HG02943 (cell line): Measurements from ENCODE around the gene PRAMEF5.
"Not testable (repeated sequence)": the region's sequence is repeated elsewhere in the genome, so short reads cannot be mapped to it uniquely, and the experiment has no call there.

Experiments used
- ATAC-seq: cut with Tn5 transposase; IDR thresholded peaks from one replicate; pipeline ENCODE4 v1.9.1; 2021; ENCODE audit warnings: mild to moderate bottlenecking, low read depth, moderate library complexity; ENCODE audit not compliant: unreplicated experiment

The PRAMEF5 gene

GRCh38 chr1:13253898-13254297, at the start of gene PRAMEF5:
PRAMEF5 (plus strand) TSS chr1:13254198; CDS start chr1:13259269, 5,071 bp downstream.
- not testable (repeated sequence) for ATAC-seq

DNA sequence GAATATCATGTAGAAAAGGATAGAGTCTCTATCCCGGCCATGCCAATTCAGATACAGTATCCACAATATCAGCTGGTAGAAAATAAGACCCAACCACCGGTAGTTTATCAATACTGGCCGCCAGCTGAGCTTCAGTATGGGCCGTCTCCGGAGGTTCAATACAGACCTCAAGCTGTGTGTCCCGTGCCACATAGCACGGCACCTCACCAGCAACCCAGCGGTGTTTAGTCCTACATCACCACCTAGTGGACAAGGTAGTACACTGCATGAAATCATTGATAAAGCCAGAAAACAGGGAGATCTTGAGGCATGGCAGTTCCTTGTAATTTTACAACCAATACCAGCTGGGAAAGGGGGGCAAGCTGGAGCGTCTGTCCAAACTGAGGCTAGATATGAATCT, 45.3 kb upstream of the PRAMEF5 start:
- not testable (repeated sequence) for ATAC-seq

GRCh38 chr1:13216619-13217018, 37.4 kb upstream of the PRAMEF5 start:
- not testable (repeated sequence) for ATAC-seq

GRCh38 chr1:13219203-13219602, 34.8 kb upstream of the PRAMEF5 start:
- not testable (repeated sequence) for ATAC-seq

- ATAC-seq: not testable (repeated sequence)
These were observed 31.2 kb upstream of the PRAMEF5 start for GRCh38 chr1:13222788-13223187.

DNA sequence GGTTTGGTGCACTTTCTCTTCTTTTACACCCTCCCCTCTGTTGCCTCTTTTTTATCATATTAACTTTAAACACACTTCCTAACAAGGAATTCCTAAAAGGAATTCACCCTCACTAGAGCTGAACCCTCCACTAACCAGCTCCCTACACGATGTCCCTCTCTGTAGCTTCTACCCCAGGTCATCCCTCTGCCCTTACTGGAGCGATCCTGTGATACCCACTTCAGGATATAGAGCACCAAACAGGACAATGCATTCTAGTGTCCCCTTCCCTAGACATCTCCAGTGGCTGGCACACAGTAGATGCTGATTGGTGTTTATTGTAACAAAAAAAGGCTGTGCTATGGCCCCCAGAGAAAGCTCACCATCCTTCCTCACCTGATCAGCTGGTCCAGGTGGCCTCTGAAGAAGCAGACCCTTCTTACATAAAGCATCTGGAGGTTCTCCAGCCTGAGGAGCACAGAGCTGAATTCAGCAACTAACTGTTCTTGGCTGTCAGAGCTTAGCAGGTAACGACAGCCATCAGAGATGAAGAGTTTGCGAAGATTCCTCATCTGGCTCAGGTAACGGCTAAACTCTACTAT, 29.4 kb upstream of the PRAMEF5 start:
- ATAC-seq: no peak

- not testable (repeated sequence) for ATAC-seq
These were observed 28.3 kb upstream of the PRAMEF5 start, which contains the start of gene PRAMEF18 for GRCh38 chr1:13225675-13226204. PRAMEF18 (minus strand) TSS chr1:13226154; CDS start chr1:13226106, 48 bp downstream.

GRCh38 chr1:13227271-13228055, 26.5 kb upstream of the PRAMEF5 start:
- not testable (repeated sequence) for ATAC-seq

DNA sequence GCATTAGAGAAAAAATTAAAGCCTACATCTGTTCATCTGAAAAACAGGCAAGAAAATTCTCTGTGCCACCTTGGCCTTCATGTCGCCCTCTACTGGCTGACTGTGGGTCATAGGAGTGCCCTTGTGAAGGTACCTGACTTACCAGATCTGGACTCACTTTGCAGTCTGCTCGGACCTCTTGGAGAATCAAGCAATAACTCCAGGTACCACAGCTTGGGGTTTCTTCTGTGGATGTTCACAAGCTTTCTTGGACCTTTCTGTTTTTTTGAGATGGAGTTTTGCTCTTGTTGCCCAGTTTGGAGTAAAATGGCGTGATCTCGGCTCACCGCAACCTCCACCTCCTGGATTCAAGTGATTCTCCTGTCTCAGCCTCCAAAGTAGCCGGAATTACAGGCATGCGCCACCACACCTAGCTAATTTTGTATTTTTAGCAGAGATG, 25.6 kb upstream of the PRAMEF5 start:
- ATAC-seq: no peak

GRCh38 chr1:13230096-13230495, 23.9 kb upstream of the PRAMEF5 start:
- not testable (repeated sequence) for ATAC-seq

- not testable (repeated sequence) for ATAC-seq
These were observed 23.4 kb upstream of the PRAMEF5 start for GRCh38 chr1:13230601-13231000.

DNA sequence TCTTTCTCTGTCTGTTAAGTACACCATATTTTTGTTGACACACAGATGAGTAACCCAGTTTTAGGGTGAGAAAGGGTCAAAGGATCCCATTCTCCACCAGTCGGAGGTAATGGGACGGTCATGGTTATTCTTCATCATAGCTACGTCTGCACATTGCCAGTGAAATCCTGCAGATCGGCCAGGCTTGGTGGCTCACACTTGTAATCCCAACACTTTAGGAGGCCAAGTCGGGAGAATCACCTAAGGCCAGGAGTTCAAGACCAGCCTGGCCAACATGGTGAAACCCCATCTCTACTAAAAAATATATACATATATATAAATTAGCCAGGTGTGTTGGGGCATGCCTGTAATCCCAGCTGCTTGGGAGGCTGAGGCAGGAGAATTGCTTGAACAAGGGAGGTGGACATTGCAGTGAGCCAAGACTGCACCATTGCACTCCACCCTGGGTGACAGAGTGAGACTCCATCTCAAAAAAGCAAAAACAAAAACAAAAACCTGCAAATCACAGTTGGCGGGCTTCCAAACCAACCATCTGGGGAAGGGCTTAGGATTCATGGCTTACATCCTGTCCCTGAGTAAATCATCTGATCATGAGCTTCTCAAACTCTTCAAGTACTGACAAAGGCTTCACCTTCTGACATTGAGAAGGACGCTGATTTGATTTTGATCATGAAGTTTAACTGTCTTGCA, 22.8 kb upstream of the PRAMEF5 start:
- ATAC-seq: not testable (repeated sequence)

- ATAC-seq: not testable (repeated sequence)
These were observed 21.9 kb upstream of the PRAMEF5 start for GRCh38 chr1:13232056-13232455.

GRCh38 chr1:13234057-13234456, 19.9 kb upstream of the PRAMEF5 start:
- not testable (repeated sequence) for ATAC-seq

DNA sequence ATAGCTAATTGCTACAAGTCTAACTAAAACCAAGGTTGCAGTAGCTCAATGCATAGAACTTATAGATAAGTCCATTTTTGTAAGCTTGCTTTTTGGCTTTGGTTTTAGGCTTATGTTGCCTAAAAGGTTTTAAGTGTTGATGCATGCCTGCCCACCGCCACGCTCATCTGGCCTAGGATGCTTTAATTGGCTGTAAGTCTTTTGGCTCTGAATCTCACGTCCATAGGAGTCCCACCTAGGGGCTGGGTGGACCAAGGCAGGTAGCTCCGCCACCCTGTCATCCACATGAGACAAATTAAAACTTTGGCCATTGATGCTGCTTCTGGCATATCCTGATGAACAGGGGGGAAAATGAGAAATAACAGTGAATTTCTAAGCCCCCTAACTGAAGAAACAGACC, 16.4 kb upstream of the PRAMEF5 start:
- not testable (repeated sequence) for ATAC-seq

DNA sequence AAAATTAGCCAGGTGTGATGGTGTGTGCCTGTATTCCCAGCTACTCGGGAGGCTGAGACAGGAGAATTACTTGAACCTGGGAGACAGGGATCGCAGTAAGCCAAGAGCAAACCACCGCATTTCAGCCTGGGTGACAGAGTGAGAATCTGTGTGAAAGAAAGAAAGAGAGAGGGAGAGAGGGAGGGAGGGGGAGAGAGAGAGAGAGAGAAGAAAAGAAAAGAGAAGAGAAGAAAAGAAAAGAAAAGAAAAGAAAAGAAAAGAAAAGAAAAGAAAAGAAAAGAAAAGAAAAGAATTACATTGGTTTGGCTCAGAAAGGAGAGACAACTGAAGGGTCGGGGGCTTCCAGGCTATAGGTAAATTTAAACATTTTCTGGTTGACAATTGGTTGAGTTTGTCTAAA, 14.4 kb upstream of the PRAMEF5 start:
- ATAC-seq: not testable (repeated sequence)

GRCh38 chr1:13243536-13244263, 10.3 kb upstream of the PRAMEF5 start:
- not testable (repeated sequence) for ATAC-seq

DNA sequence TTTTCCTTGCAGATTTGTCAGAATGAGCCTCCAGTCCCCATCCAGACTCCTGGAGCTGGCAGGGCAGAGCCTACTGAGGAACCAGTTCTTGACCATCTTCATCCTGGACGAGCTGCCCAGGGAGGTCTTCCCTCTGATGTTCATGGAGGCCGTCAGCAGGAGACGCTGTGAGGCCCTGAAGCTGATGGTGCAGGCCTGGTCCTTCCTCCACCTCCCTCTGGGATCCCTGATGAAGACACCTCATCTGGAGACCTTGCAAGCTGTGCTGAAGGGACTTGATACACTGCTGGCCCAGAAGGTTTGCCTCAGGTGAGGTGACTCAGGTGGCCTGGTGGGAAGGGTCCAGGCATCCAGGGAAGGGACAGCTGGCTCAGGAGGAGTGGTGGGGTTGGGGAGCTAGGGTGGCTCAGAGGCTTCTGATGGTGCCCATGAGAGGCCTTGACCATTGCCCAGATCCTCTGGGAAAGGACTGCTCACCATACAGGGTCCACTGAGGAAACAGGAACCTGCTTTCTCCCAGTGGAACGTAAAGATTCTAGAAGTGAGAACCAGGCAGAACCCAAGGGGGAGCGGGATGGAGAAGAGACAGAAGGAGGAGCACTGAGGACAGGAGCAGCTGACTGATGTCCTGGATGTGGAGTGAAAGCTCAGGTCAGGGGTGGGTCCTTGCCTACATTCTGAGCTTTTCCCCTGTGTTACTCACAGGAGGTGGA, 8.0 kb upstream of the PRAMEF5 start:
- ATAC-seq: not testable (repeated sequence)

GRCh38 chr1:13246554-13246871, 7.5 kb upstream of the PRAMEF5 start:
- not testable (repeated sequence) for ATAC-seq

GRCh38 chr1:13247122-13247521, 6.9 kb upstream of the PRAMEF5 start:
- ATAC-seq: not testable (repeated sequence)
